HFFc6 (cell line): ENCODE results near the gene PRICKLE2. TPM values are rescaled to one million over a fixed set of nuclear protein-coding genes. Genes with fewer than 3 reads are reported as not detected.

Experiments
- DNase-seq: peaks from one replicate; pipeline ENCODE4 v3.0.0-alpha.2; 2018
- H3K27ac Mint-ChIP-seq: 2 replicates; pipeline ENCODE4 v1.8.0; 2020; ENCODE audit warnings: mild to moderate bottlenecking, mixed read lengths
- H3K27me3 Mint-ChIP-seq: 2 replicates; pipeline ENCODE4 v1.8.0; 2021; ENCODE audit warnings: mild to moderate bottlenecking, moderate library complexity, mixed read lengths; ENCODE audit not compliant: insufficient read depth
- H3K36me3 Mint-ChIP-seq: 2 replicates; pipeline ENCODE4 v1.8.0; 2021; ENCODE audit warnings: low read depth, mixed read lengths
- H3K4me1 Mint-ChIP-seq: 2 replicates; pipeline ENCODE4 v1.8.0; 2020; ENCODE audit warnings: low read depth, mixed read lengths
- H3K4me3 Mint-ChIP-seq: 2 replicates; pipeline ENCODE4 v1.8.0; 2020; ENCODE audit warnings: mild to moderate bottlenecking, moderate library complexity, mixed read lengths
- H3K9me3 Mint-ChIP-seq: 2 replicates; pipeline ENCODE4 v1.8.0; 2020; ENCODE audit warnings: mild to moderate bottlenecking, mixed read lengths
- total RNA-seq, 6 experiments: library from RNA; stranded (reverse); fragmentation: NEBNext Ultra II Directional; extraction: Animal tissue kit (Norgen Biotek cat#: 25700); gene quantifications; 2 replicates in 1 of 6; 3 replicates in 5 of 6; pipeline ENCODE4 v1.2.3, GENCODE V29; 2021
- TF ChIP-seq, protein P1 (sequence below): fragments of 200-600 bp; sonication (generic); IDR thresholded peaks from 2 replicates; pipeline ENCODE4 v1.5.0; 2021; ENCODE audit warnings: antibody characterized with exemption, mild to moderate bottlenecking

Gene PRICKLE2
- total RNA-seq, 6 experiments from 2014 or later, result 14.0 to 21.7 (median 18.4) TPM

DNA sequence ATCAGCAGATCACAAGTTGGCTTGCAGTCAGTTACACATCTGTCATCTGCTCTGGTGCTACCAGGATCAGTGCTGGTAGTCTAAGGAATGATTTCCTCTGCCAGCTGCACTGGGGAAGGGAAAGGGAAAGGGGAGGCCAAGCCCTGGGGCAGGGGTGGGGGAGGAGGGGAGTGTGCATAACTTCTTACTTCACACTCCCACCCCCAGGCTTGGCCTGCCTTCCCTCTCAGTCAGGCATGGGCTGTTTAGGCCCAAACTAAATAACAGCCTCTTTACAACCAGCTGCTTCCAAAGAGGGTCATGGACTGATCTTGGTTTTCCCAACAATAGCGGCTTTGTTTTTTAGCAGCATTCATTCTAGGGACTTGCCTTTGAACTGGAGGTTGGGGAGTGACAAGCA, 115.8 kb downstream of the PRICKLE2 start:
- Mint-ChIP-seq H3K9me3 (peaks cover 3% of the 10 kb centered on the region; the same call in 1 of the 2 replicates), H3K27ac (no peak overlapping the region), H3K4me3 (no peak overlapping the region), H3K36me3 (peaks cover 17% of the 10 kb centered on the region), H3K27me3 (no peaks in the 10 kb centered on the region; the same call in 1 of the 2 replicates), H3K4me1 (peaks cover 24% of the 10 kb centered on the region)
- TF ChIP-seq, protein P1, sequence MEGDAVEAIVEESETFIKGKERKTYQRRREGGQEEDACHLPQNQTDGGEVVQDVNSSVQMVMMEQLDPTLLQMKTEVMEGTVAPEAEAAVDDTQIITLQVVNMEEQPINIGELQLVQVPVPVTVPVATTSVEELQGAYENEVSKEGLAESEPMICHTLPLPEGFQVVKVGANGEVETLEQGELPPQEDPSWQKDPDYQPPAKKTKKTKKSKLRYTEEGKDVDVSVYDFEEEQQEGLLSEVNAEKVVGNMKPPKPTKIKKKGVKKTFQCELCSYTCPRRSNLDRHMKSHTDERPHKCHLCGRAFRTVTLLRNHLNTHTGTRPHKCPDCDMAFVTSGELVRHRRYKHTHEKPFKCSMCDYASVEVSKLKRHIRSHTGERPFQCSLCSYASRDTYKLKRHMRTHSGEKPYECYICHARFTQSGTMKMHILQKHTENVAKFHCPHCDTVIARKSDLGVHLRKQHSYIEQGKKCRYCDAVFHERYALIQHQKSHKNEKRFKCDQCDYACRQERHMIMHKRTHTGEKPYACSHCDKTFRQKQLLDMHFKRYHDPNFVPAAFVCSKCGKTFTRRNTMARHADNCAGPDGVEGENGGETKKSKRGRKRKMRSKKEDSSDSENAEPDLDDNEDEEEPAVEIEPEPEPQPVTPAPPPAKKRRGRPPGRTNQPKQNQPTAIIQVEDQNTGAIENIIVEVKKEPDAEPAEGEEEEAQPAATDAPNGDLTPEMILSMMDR, result no peak
- no peak for DNase-seq

DNA sequence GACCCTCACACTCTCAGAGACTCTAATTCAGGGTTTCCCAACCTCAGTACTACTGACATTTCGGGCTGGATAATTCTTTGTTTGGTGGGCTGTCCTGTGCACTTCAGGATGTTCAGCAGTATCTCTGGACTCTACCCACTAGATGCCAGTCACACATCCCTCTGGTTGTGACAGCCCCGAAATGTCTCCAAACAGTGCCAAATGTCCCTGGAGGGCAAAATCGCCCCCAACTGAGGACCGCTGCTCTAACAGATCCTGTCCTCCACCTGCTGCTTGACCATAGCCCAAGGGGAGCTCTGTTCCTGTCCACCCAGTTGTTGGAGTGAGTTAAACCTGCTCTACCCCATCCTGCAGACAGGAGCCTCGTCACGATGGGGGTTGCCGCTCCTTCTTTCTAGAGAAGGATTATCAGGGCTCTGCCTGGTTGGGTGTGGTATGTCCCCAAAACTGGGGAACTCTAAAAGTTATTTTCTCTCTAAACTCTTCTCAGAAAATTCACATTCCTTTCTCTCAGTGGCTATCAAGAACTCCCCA, 116.4 kb downstream of the PRICKLE2 start:
- Mint-ChIP-seq H3K27ac (no peak overlapping the region), H3K9me3 (no peaks in the 10 kb centered on the region), H3K27me3 (no peaks in the 10 kb centered on the region; the same call in 1 of the 2 replicates), H3K4me1 (peaks cover 29% of the 10 kb centered on the region), H3K36me3 (peaks cover 12% of the 10 kb centered on the region), H3K4me3 (no peak overlapping the region)
- TF ChIP-seq, protein P1, result no peak
- DNase-seq, result no peak

DNA sequence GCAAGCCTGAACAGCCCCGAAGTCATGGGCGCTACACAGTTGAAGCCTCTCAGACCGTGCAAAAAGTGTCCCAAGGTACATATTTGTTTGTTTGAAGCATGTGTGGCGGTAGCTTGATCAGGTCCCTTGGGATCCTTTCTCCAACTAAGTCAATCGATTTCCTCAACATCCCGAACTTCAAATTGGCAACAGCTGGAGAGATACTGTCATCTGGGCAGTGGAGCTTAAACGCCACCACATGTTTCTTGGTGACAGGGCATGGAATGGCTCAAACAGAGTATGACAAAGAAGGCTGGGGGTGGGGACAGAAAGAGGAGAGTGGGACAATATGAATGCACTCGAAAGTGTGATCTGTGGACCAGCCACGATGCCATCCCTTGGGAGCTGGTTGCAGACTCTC, 117.0 kb downstream of the PRICKLE2 start:
- H3K36me3 Mint-ChIP-seq, result peaks cover 12% of the 10 kb centered on the region
- H3K4me3 Mint-ChIP-seq, result no peak overlapping the region
- TF ChIP-seq, protein P1, result no peak
- H3K27ac Mint-ChIP-seq, result no peak overlapping the region
- H3K9me3 Mint-ChIP-seq, result no peaks in the 10 kb centered on the region
- no peaks in the 10 kb centered on the region; the same call in 1 of the 2 replicates for H3K27me3 Mint-ChIP-seq
- peaks cover 29% of the 10 kb centered on the region for H3K4me1 Mint-ChIP-seq
- no peak for DNase-seq

DNA sequence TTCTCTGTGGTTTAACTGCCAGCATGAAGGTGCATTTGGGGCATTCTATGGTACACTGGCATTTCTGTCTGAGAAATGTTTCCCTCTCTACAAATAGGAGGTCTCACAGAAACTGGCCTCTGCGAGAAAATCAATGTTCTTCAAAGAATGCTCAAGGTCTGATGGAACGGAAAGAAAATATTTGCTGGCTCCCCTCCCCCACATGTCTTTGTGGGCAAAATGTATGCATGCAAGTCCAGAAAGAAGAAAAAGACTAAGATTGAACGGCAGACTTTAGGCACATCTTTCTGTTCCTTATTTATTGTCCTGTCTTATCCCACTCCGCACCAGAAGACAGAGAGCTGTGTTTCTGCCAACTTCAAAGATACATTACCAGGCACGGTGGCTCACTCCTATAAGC, 118.1 kb downstream of the PRICKLE2 start:
- Mint-ChIP-seq H3K27ac (no peak overlapping the region), H3K27me3 (no peaks in the 10 kb centered on the region; the same call in 1 of the 2 replicates), H3K36me3 (peaks cover 6% of the 10 kb centered on the region), H3K9me3 (no peaks in the 10 kb centered on the region), H3K4me3 (no peak overlapping the region), H3K4me1 (peaks cover 29% of the 10 kb centered on the region)
- TF ChIP-seq, protein P1, result no peak
- DNase-seq, result no peak

DNA sequence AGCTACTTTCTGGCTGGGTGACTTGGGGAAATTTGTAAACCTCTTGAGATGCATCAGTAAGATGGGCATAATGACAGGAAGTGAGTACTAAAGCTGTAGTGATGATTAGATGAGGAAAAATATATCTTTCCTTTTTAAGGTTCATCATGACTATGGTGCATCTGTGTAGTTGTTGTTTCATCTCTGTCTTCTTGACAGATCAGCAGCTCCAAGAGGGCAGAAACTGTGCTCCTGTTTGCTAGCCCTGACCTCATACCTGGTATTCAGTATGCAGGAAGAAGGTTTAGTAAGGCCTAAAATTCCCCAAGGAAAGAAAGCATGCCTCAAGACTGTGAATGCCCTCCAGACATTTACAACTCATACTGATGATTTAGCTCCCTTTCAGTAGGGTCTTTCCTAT, 119.5 kb downstream of the PRICKLE2 start:
- H3K27me3 Mint-ChIP-seq, result no peaks in the 10 kb centered on the region; the same call in 1 of the 2 replicates
- H3K9me3 Mint-ChIP-seq, result no peaks in the 10 kb centered on the region
- DNase-seq, result no peak
- H3K27ac Mint-ChIP-seq, result no peak overlapping the region
- H3K36me3 Mint-ChIP-seq, result peaks cover 6% of the 10 kb centered on the region
- peaks cover 29% of the 10 kb centered on the region for H3K4me1 Mint-ChIP-seq
- TF ChIP-seq, protein P1, result no peak
- H3K4me3 Mint-ChIP-seq, result no peak overlapping the region
